Activated naive CD8-positive, alpha-beta T cell treated with anti-CD3 and anti-CD28 coated beads, Interleukin-2, amount 50 U/mL, for 24 hours (primary cell): ENCODE results near the gene MPPE1.
A peak's percentile ranks its signal among the peaks of the same experiment; 100 is the strongest.
"Not testable (repeated sequence)": the region's sequence is repeated elsewhere in the genome, so short reads cannot be mapped to it uniquely, and the experiment has no call there.

ENCODE experiments used
- ATAC-seq: fragments of 150-1000 bp; cut with Tn5 transposase; one replicate; pipeline ENCODE4 v1.10.0; 2021
- DNase-seq: peaks from one replicate; pipeline ENCODE4 v3.0.0; 2021
- H3K27ac Mint-ChIP-seq: one replicate; pipeline ENCODE4 v1.8.0; 2021; ENCODE audit warnings: mild to moderate bottlenecking, mixed read lengths
- H3K27me3 Mint-ChIP-seq: one replicate; pipeline ENCODE4 v1.8.0; 2021; ENCODE audit warnings: mixed read lengths
- H3K36me3 Mint-ChIP-seq: one replicate; pipeline ENCODE4 v1.8.0; 2021; ENCODE audit warnings: low read depth, mixed read lengths
- H3K4me1 Mint-ChIP-seq: one replicate; pipeline ENCODE4 v1.8.0; 2021; ENCODE audit warnings: mixed read lengths
- H3K4me3 Mint-ChIP-seq: one replicate; pipeline ENCODE4 v1.8.0; 2021; ENCODE audit warnings: mild to moderate bottlenecking, moderate library complexity, mixed read lengths
- H3K9me3 Mint-ChIP-seq: one replicate; pipeline ENCODE4 v1.8.0; 2021; ENCODE audit warnings: mixed read lengths

The MPPE1 gene, protein sequence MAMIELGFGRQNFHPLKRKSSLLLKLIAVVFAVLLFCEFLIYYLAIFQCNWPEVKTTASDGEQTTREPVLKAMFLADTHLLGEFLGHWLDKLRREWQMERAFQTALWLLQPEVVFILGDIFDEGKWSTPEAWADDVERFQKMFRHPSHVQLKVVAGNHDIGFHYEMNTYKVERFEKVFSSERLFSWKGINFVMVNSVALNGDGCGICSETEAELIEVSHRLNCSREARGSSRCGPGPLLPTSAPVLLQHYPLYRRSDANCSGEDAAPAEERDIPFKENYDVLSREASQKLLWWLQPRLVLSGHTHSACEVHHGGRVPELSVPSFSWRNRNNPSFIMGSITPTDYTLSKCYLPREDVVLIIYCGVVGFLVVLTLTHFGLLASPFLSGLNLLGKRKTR

DNA sequence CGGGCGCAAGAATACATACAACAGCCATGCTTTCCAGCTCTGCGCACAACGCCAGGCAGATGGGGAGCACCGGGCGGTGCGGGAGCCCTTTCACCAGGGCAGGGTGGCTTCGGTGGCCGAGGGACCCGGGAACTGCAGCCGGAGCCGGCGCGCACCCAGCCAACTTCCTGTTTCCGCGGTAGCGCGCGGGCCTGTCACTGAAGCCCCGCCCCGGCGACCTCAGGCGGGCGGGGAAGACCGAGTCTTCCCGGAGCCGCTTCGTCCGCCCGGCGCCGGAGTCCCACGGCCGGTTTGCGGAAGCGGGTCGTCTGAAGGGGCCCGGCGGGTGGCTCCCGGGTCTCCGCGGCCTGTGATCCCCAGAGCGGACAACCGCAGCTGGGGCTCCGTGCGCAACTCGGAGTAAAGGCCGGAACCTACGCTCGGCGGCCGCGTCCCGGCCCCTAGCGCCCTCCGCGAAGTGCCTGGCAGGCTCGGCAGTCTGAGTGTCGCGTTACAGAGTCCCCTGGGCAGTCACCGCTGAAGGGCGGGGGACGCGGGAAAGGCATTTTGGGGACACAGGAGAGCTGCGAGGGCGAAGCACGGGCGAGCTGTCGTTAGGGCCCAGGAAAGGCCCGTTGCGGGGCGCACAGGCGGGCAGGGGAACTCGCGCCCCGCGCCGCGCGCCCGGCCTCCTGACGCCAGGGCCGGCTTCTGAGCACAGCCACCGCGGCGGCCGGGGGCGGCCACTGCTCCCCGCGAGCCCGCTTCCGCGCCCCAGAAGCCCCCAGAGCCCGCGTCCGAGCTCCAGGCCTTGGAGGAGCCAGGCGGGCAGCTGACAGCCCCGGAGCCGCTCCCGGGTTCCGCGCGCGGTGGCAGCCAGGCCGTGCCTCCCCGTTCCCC, at the start of gene MPPE1:
Gene MPPE1 (minus strand): TSS at position 136 of the 879 bp plus-strand sequence. CDS start 11,053 bp downstream, outside the sequence.
- Mint-ChIP-seq H3K4me1 (peaks cover 24% of the 10 kb centered on the region), H3K36me3 (peaks cover 4% of the 10 kb centered on the region), H3K9me3 (no peaks in the 10 kb centered on the region), H3K4me3 (peak within 1 kb of the TSS; percentile 92), H3K27ac (peak within 1 kb of the TSS; percentile 89), H3K27me3 (no peaks in the 10 kb centered on the region)
- peak; percentile 88 for DNase-seq
- peak; percentile 94 for ATAC-seq

DNA sequence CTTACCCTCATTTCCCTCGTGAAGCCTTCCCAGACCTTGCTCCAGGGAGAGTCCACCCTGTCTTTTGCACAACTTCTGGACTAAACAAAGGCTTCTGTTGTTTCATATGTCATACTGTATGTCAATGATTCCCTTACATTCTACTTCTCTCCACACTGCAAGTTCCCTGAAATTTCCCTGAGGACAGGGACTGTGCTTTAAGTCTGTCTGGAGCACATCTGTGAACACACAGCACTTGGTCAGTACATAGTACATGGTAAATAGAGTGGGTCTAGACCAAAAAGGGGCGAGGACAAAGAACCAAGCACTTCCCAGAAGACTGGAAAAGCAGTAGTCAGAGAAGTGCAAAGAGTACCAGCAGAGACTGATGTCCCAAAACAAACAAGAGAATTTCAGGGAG, 49.5 kb upstream of the MPPE1 start:
- Mint-ChIP-seq H3K9me3 (peaks cover 13% of the 10 kb centered on the region), H3K4me1 (no peaks in the 10 kb centered on the region), H3K36me3 (peaks cover 6% of the 10 kb centered on the region), H3K27me3 (peaks cover 5% of the 10 kb centered on the region), H3K27ac (no peak overlapping the region), H3K4me3 (no peak overlapping the region)
- ATAC-seq (no peak), DNase-seq (no peak)

DNA sequence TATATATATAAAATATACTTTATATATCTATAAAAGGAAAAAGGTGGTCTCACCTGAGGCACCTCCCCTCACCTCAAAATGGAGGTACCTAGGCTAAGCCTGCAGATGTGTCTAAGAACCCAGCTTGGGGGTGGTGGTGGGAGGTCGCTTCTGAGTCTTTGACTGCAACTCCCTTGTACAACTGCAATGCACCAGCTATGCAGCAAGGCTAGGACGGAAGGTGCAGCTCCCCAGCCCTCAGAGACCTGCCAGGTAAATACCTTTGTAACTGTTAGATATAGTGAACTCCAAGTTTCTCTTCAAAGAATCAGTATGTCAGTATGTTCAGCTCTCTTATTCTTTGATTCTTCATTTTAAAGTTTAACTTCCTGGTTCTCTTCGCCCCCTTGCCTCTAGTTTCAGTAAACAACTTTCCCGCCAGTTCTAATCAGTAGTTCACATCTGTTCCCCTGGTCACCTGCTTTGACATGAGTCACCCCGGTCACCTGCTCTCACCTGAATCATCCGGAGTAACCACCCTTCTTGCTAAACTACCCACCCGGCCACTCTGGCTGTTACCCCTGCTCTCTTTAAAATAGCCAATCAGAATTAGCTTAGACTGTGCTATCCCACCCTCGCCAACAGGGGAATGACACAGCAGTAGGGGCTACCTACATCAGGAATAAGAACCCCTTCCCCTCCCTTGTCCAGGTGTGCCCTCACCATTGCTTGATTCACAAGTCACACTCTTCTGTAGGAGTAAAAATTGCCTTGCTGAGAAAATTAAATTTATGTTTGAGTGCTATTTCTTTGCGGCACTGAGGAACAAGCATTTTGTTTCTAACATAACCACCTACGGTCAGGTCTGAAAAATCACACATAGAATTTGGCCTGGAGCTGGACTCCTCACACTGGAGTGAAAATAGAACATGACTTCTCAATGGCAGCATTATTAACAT, 48.5 kb upstream of the MPPE1 start:
- Mint-ChIP-seq H3K9me3 (peaks cover 13% of the 10 kb centered on the region), H3K36me3 (peaks cover 6% of the 10 kb centered on the region), H3K4me3 (no peak overlapping the region), H3K27me3 (peaks cover 5% of the 10 kb centered on the region), H3K4me1 (no peaks in the 10 kb centered on the region), H3K27ac (no peak overlapping the region)
- ATAC-seq (no peak), DNase-seq (no peak)

DNA sequence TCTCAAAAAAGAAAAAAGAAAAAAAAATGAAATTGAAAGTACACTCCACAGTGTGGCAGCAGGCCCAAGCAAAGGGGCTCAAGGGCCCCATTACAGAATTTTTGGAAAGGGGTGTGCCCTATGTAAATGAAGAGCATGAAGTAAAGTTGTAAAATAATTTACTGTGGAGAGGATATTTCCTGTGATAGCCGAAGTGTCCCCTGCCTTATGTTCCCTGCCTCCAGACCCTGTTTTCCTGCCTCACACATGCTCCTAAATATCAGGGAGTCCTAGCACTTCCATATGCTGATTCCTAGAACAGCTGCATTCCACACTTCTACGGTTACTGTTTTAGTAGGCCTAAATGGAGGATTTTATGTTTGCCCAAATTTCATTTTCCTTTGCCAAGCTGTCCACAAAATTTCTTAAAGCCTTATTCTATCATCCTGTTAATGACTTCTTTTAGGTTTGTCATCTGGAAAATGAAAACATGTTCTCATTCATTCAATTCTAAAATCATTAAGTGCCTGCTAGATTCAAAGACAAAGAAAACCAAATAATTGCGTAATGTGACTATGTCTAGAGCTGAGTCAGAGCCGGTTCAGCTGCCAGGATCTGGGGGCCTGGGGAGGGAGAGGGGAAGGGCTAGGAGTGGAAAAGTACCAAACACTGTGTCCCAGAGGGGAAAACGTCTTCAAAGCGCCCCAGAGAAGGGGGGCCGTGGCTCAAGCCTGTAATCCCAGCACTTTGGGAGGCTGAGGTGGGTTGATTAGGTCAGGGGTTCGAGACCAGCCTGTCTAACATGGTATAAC, 47.3 kb upstream of the MPPE1 start:
- Mint-ChIP-seq H3K4me3 (no peak overlapping the region), H3K27me3 (peaks cover 5% of the 10 kb centered on the region), H3K27ac (no peak overlapping the region), H3K9me3 (peaks cover 13% of the 10 kb centered on the region), H3K4me1 (no peaks in the 10 kb centered on the region), H3K36me3 (peaks cover 6% of the 10 kb centered on the region)
- DNase-seq (no peak), ATAC-seq (no peak)

GRCh38 chr18:11953113-11953512, 45.0 kb upstream of the MPPE1 start:
- peaks cover 6% of the 10 kb centered on the region for H3K36me3 Mint-ChIP-seq
- no peak for ATAC-seq
- H3K9me3 Mint-ChIP-seq, result peaks cover 13% of the 10 kb centered on the region
- H3K4me1 Mint-ChIP-seq, result no peaks in the 10 kb centered on the region
- no peak overlapping the region for H3K4me3 Mint-ChIP-seq
- no peak overlapping the region for H3K27ac Mint-ChIP-seq
- DNase-seq, result no peak
- H3K27me3 Mint-ChIP-seq, result peaks cover 5% of the 10 kb centered on the region

GRCh38 chr18:11951390-11951851, 43.3 kb upstream of the MPPE1 start:
- DNase-seq (no peak), ATAC-seq (no peak)
- Mint-ChIP-seq H3K4me1 (peaks cover 8% of the 10 kb centered on the region), H3K27ac (no peak overlapping the region), H3K4me3 (no peak overlapping the region), H3K9me3 (no peaks in the 10 kb centered on the region), H3K27me3 (no peaks in the 10 kb centered on the region), H3K36me3 (peaks cover under 1% of the 10 kb centered on the region)

- peaks cover 9% of the 10 kb centered on the region for H3K4me1 Mint-ChIP-seq
- H3K36me3 Mint-ChIP-seq, result no peaks in the 10 kb centered on the region
- no peak for DNase-seq
Measured at GRCh38 chr18:11950824-11951223, 42.7 kb upstream of the MPPE1 start.

DNA sequence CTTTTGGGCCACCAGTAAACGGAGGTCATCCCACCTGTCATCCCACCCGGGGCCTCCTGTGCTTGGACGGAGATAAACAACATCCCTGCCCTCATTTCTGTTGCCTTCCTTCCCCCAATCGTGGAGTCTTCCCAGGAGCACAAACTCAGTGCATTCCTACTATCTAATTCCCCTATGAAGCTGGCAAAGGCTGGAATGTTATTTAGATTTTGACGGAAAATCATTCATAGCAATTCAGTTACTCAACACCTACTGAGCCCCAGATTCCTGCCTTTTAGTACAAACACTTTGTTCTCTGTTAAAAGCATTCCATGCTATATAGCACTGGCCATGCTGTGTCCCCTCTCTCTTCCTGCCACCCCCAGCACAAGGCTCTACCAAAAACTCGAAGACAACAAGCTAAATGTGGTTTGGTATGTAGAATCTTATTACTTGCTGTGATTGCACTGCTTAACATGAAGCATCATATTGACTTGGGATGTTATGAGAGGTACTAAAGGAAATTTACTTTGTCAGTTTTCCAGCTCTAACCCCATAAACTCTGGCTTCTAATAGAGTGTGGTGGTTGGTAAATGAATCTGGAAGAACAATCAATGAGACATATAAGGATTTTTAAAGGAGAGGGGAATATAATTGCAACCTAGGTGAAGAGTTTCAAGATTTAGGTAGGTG, 40.9 kb upstream of the MPPE1 start:
- Mint-ChIP-seq H3K27me3 (no peaks in the 10 kb centered on the region), H3K27ac (peak overlapping the region; percentile 35), H3K4me3 (no peak overlapping the region), H3K4me1 (peaks cover 9% of the 10 kb centered on the region), H3K36me3 (no peaks in the 10 kb centered on the region), H3K9me3 (no peaks in the 10 kb centered on the region)
- DNase-seq (no peak), ATAC-seq (no peak)

More at GRCh38 chr18:11950824-11951223, 42.7 kb upstream of the MPPE1 start:
- no peaks in the 10 kb centered on the region for H3K9me3 Mint-ChIP-seq
- no peak overlapping the region for H3K27ac Mint-ChIP-seq
- no peak overlapping the region for H3K4me3 Mint-ChIP-seq
- no peaks in the 10 kb centered on the region for H3K27me3 Mint-ChIP-seq
- ATAC-seq, result no peak

- Mint-ChIP-seq H3K36me3 (no peaks in the 10 kb centered on the region), H3K4me3 (peak overlapping the region; percentile 74), H3K27ac (peak overlapping the region; percentile 83), H3K27me3 (no peaks in the 10 kb centered on the region), H3K4me1 (peaks cover 9% of the 10 kb centered on the region), H3K9me3 (no peaks in the 10 kb centered on the region)
- peak; percentile 72 for DNase-seq
- peak; percentile 81 for ATAC-seq
Measured at GRCh38 chr18:11947214-11948191, 39.4 kb upstream of the MPPE1 start.

- DNase-seq (no peak), ATAC-seq (peak; percentile 37)
- Mint-ChIP-seq H3K4me3 (peak overlapping the region; percentile 74), H3K27ac (peak overlapping the region; percentile 39), H3K4me1 (peaks cover 9% of the 10 kb centered on the region), H3K27me3 (no peaks in the 10 kb centered on the region), H3K9me3 (no peaks in the 10 kb centered on the region), H3K36me3 (no peaks in the 10 kb centered on the region)
Measured at GRCh38 chr18:11946756-11947155, 38.6 kb upstream of the MPPE1 start.

DNA sequence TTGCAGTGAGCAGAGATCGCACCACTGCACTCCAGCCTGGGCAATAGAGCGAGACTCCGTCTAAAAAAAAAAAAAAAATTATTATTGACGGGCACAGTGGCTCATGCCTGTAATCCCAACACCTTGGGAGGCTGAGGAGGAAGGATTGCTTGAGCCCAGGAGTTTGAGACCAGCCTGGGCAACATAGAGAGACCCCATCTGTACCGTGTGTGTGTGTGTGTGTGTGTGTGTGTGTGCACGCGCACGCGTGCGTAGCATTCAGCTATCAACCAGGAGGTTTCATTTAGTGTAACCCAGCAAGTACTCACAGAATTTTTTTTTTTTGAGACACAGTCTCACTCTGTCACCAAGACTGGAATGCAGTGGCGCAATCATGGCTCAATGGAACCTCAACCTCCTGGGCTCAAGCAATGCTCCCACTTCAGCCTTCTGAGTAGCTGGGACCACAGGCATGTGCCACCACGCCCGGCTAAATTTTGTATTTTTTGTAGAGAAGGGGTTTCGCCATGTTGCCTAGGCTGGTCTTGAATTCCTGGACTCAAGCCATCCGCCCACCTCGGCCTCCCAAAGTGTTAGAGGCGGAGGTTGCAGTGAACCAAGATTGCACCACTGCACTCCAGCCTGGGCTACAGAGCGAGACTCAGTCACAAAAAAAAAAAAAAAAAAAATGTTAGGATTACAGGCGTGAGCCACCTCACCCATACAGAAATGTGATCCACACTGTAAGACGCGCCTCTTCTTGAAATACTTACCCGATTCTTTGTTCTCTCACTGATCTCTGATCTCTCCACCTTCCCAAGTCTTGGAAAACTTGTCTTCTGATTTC, 37.9 kb upstream of the MPPE1 start:
- DNase-seq, result not testable (repeated sequence)
- peak overlapping the region; percentile 39 for H3K27ac Mint-ChIP-seq

More for the DNA sequence above, 37.9 kb upstream of the MPPE1 start:
- not testable (repeated sequence) for H3K27me3 Mint-ChIP-seq, H3K4me1 Mint-ChIP-seq, H3K36me3 Mint-ChIP-seq, H3K9me3 Mint-ChIP-seq, ATAC-seq
- H3K4me3 Mint-ChIP-seq, result peak overlapping the region; percentile 74
